ENCODE data around the gene SMARCAD1.
A peak's percentile ranks its signal among the peaks of the same experiment; 100 is the strongest.
"Not testable (repeated sequence)": the region's sequence is repeated elsewhere in the genome, so short reads cannot be mapped to it uniquely, and the experiment has no call there.

SMARCAD1 gene

DNA sequence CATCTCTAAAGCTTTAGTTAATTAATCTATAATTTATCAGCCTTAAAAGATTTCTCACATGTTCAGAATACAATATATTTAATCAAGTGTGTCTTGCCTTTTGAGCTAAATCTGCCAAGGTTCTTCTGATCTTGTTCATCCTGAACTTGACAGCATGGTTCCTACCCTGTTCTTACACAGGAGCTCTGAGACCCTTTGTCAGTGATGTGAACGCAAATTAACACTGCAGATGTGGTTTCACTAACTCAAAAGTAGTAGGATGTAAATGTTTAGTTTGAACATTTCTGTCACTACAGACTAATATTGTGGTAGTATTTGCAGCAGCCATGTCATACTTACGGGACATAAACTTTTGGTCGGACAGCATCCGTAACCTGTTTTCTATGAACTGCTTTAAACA lies 59.4 kb downstream of the SMARCAD1 start:
- Histone ChIP-seq H3K9ac (no peak overlapping the region), H3K4me2 (no peak overlapping the region), H4K20me1 (peaks cover 0 to 8% (median 0%) of the 10 kb centered on the region in 11 experiments; a peak in 1 of 22 replicates), H3K36me3 (peaks cover 39 to 99% (median 64%) of the 10 kb centered on the region in 11 experiments), H3K27ac (no peak overlapping the region), H3K4me1 (0 out of 20 replicates have a peak, but pooled peaks cover 0 to 7% (median 0%) of the 10 kb centered on the region in 10 experiments), H3K4me3 (no peak overlapping the region), H3K27me3 (no peaks in the 10 kb centered on the region), H3K9me3 (replicated peaks in 1 of 11) (no peaks in the 10 kb centered on the region)
- no peak for TF ChIP-seq Cebpa-rat (IDR thresholded peaks at IDR 0.05)

- Histone ChIP-seq H3K27ac (no peak overlapping the region), H3K4me2 (no peak overlapping the region), H3K27me3 (no peaks in the 10 kb centered on the region), H3K9me3 (replicated peaks in 1 of 11) (no peaks in the 10 kb centered on the region), H4K20me1 (peaks cover 0 to 6% (median 0%) of the 10 kb centered on the region in 11 experiments; a peak in 2 of 22 replicates), H3K4me1 (no peaks in the 10 kb centered on the region), H3K9ac (no peak overlapping the region), H3K36me3 (peaks cover 44 to 99% (median 79%) of the 10 kb centered on the region in 11 experiments), H3K4me3 (no peak overlapping the region)
- TF ChIP-seq Cebpa-rat (IDR thresholded peaks at IDR 0.05), result no peak
These were observed 63.6 kb downstream of the SMARCAD1 start for GRCh38 chr4:94271248-94271647.

- Histone ChIP-seq H4K20me1 (peaks cover 0 to 6% (median 0%) of the 10 kb centered on the region in 11 experiments; a peak in 1 of 22 replicates), H3K27ac (no peak overlapping the region), H3K9me3 (replicated peaks in 1 of 11) (no peaks in the 10 kb centered on the region), H3K4me2 (no peak overlapping the region), H3K9ac (no peak overlapping the region), H3K36me3 (peaks cover 63 to 99% (median 91%) of the 10 kb centered on the region in 11 experiments), H3K27me3 (no peaks in the 10 kb centered on the region), H3K4me3 (no peak overlapping the region), H3K4me1 (no peaks in the 10 kb centered on the region)
- no peak for TF ChIP-seq Cebpa-rat (IDR thresholded peaks at IDR 0.05)
These were observed 67.2 kb downstream of the SMARCAD1 start for GRCh38 chr4:94274912-94275311.

- no peak overlapping the region for H3K4me3 ChIP-seq
- TF ChIP-seq Cebpa-rat (IDR thresholded peaks at IDR 0.05), result peak in 4 of 11 experiments; percentile 11 to 68 (median 41); a peak in 4 of 22 replicates
- no peaks in the 10 kb centered on the region for H3K27me3 ChIP-seq
- H3K9me3 ChIP-seq (replicated peaks in 1 of 11), result no peaks in the 10 kb centered on the region
- H3K4me2 ChIP-seq, result no peak overlapping the region
- H3K9ac ChIP-seq, result no peak overlapping the region
- H3K36me3 ChIP-seq, result peaks cover 72 to 99% (median 94%) of the 10 kb centered on the region in 11 experiments
- peaks cover 0 to 6% (median 0%) of the 10 kb centered on the region in 11 experiments; a peak in 1 of 22 replicates for H4K20me1 ChIP-seq
- H3K27ac ChIP-seq, result no peak overlapping the region
- H3K4me1 ChIP-seq, result no peaks in the 10 kb centered on the region
These were observed 68.5 kb downstream of the SMARCAD1 start for GRCh38 chr4:94276204-94276603.

DNA sequence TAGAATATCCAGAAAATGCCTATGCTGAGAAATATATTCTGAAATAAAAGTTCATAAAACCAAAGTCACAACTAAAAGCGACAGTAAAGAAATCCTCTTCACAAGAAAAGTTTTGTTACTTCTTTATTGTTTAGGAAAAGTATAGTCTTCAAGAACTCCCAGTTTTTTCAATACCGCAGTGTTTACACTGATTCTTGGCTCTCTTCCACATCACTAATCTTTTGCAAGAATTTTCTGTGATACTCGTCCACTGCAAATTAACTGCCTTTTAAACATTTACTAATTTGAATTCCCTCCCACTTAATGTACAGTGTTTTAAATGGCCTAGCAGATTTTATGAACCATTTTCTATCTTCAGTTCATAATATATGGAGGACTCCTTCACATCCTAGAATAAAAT lies 69.9 kb downstream of the SMARCAD1 start:
- peaks cover 82 to 99% (median 92%) of the 10 kb centered on the region in 11 experiments for H3K36me3 ChIP-seq
- no peak overlapping the region for H3K4me2 ChIP-seq

GRCh38 chr4:94278781-94279180 lies 71.1 kb downstream of the SMARCAD1 start:
- no peaks in the 10 kb centered on the region for H3K4me1 ChIP-seq
- H3K9me3 ChIP-seq (replicated peaks in 1 of 11), result no peaks in the 10 kb centered on the region
- no peak overlapping the region for H3K4me2 ChIP-seq
- no peaks in the 10 kb centered on the region for H4K20me1 ChIP-seq
- no peak for TF ChIP-seq Cebpa-rat (IDR thresholded peaks at IDR 0.05)
- H3K27me3 ChIP-seq, result no peaks in the 10 kb centered on the region
- no peak overlapping the region for H3K27ac ChIP-seq
- H3K9ac ChIP-seq, result no peak overlapping the region
- H3K36me3 ChIP-seq, result peaks cover 86 to 99% (median 93%) of the 10 kb centered on the region in 11 experiments
- H3K4me3 ChIP-seq, result no peak overlapping the region

More for the DNA sequence above, 69.9 kb downstream of the SMARCAD1 start:
- Histone ChIP-seq H3K27ac (no peak overlapping the region), H3K9ac (no peak overlapping the region), H3K4me1 (no peaks in the 10 kb centered on the region), H3K9me3 (replicated peaks in 1 of 11) (no peaks in the 10 kb centered on the region), H3K27me3 (no peaks in the 10 kb centered on the region), H3K4me3 (no peak overlapping the region), H4K20me1 (peaks cover 0 to 6% (median 0%) of the 10 kb centered on the region in 11 experiments; a peak in 1 of 22 replicates)
- no peak for TF ChIP-seq Cebpa-rat (IDR thresholded peaks at IDR 0.05)

DNA sequence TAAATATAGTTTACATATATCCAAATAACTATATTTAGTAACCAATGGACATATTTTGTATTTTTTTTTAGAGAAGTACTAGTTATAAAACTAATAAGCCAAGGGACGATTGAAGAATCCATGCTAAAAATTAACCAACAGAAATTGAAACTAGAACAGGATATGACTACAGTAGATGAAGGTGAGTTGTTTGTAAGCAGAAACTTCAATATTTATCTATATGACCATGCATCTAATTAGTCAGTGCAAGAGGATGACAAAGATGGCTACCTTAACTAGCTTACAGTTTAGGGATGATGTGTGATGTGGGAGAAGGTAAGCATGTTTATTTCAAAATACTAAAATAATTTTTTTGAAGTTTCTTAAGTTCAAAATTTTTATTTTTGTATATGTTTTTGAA lies 77.2 kb downstream of the SMARCAD1 start:
- Histone ChIP-seq H3K4me3 (no peak overlapping the region), H4K20me1 (0 out of 22 replicates have a peak, but pooled peaks cover 0 to 2% (median 0%) of the 10 kb centered on the region in 11 experiments), H3K9me3 (replicated peaks in 1 of 11) (no peaks in the 10 kb centered on the region), H3K27me3 (no peaks in the 10 kb centered on the region), H3K4me1 (peaks cover 0 to 1% (median 0%) of the 10 kb centered on the region in 10 experiments; a peak in 1 of 20 replicates), H3K36me3 (peaks cover 87 to 99% (median 95%) of the 10 kb centered on the region in 11 experiments), H3K9ac (no peak overlapping the region), H3K27ac (no peak overlapping the region), H3K4me2 (no peak overlapping the region)
- no peak for TF ChIP-seq Cebpa-rat (IDR thresholded peaks at IDR 0.05)

DNA sequence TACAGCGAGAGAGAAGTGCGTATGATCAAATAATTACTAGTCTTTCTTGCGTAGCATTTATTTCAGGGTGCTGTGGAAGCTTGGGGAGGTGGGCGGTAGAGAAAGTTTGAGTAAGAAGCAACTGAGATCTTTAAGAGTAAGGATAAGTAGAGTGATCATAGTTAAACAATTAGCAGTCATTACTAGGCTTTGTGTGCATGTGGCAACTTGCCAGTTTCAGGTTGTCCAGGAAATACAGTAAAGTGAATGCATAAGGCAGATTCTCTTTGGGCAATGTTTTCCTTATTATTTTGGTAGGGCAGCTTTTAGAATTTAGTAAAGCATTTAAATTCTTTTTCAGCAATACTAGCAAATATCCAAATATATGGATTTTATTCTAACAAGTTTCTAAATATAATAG lies 78.0 kb downstream of the SMARCAD1 start:
- no peak overlapping the region for H3K9ac ChIP-seq

DNA sequence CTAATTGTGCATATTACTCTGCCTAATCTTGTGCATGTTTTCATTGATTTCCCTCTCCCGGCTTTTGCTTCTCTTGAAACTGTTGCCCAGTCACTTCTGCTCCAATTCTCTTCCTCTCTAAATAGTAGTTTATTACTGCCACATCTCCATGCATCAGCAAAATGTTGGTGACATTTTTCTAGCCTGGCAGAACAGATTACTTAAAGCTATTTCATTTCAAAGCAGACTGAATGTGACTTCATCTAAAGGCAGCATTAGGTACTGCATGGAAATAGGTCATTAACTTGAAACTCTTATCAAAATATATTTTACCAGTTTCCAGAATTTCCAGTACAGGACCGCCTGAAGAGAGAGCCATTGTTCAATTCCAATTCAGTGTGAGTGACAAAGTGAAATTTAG lies 82.6 kb downstream of the SMARCAD1 start:
- peaks cover 0 to 5% (median 0%) of the 10 kb centered on the region in 10 experiments; a peak in 1 of 20 replicates for H3K4me1 ChIP-seq
- H3K9me3 ChIP-seq (replicated peaks in 1 of 11), result no peaks in the 10 kb centered on the region
- no peak overlapping the region for H3K4me3 ChIP-seq
- H3K9ac ChIP-seq, result no peak overlapping the region
- peaks cover 58 to 78% (median 72%) of the 10 kb centered on the region in 11 experiments for H3K36me3 ChIP-seq
- 0 out of 22 replicates have a peak, but pooled peaks cover 0 to 7% (median 0%) of the 10 kb centered on the region in 11 experiments for H4K20me1 ChIP-seq
- no peak overlapping the region for H3K4me2 ChIP-seq
- H3K27me3 ChIP-seq, result no peaks in the 10 kb centered on the region
- H3K27ac ChIP-seq, result no peak overlapping the region
- TF ChIP-seq Cebpa-rat (IDR thresholded peaks at IDR 0.05), result no peak

More for the DNA sequence above, 78.0 kb downstream of the SMARCAD1 start:
- H3K4me2 ChIP-seq, result no peak overlapping the region
- H4K20me1 ChIP-seq, result 0 out of 22 replicates have a peak, but pooled peaks cover 0 to 7% (median 0%) of the 10 kb centered on the region in 11 experiments
- no peak overlapping the region for H3K27ac ChIP-seq
- H3K4me3 ChIP-seq, result no peak overlapping the region
- no peaks in the 10 kb centered on the region for H3K9me3 ChIP-seq (replicated peaks in 1 of 11)
- H3K27me3 ChIP-seq, result no peaks in the 10 kb centered on the region
- peaks cover 87 to 100% (median 94%) of the 10 kb centered on the region in 11 experiments for H3K36me3 ChIP-seq
- H3K4me1 ChIP-seq, result peaks cover 0 to 5% (median 0%) of the 10 kb centered on the region in 10 experiments; a peak in 1 of 20 replicates
- no peak for TF ChIP-seq Cebpa-rat (IDR thresholded peaks at IDR 0.05)

DNA sequence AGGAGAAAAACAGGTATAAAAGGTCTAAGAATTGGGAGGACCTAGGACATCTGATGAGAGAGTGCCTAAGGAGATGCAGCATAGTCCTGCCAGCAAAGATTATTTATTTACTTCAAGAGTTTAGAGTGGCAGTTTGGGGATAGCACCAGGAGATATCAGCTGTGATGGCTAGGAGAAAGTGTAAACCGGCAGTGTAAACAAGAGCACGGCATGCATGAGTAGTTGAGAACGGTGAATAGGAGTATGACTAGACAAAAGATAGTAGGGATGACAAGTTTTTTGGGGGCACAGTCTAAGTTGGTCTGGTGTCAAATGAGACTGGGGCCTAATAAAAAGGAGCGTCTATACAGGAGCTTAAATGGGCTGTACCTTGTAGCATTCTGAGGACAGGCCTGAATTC lies 86.3 kb downstream of the SMARCAD1 start:
- H3K36me3 ChIP-seq, result peaks cover 25 to 41% (median 36%) of the 10 kb centered on the region in 11 experiments; a peak in 21 of 22 replicates
- not testable (repeated sequence) for H3K9me3 ChIP-seq (replicated peaks in 1 of 11); H3K4me1 ChIP-seq; H3K27ac ChIP-seq; H3K27me3 ChIP-seq; H4K20me1 ChIP-seq; H3K4me3 ChIP-seq; H3K9ac ChIP-seq; H3K4me2 ChIP-seq

GRCh38 chr4:94295473-94295872 lies 87.8 kb downstream of the SMARCAD1 start:
- H3K4me3 ChIP-seq; H3K4me1 ChIP-seq; H3K9ac ChIP-seq; H3K27ac ChIP-seq; H3K9me3 ChIP-seq (replicated peaks in 1 of 11); H3K4me2 ChIP-seq; H3K27me3 ChIP-seq; H4K20me1 ChIP-seq: not testable (repeated sequence)
- peaks cover 12 to 26% (median 23%) of the 10 kb centered on the region in 11 experiments; a peak in 21 of 22 replicates for H3K36me3 ChIP-seq

Measured in BLaER1 treated with 17β-estradiol and CSF1 and Interleukin-3, amounts not matched to agents 10 nM and 100 nM (cell line).